ENCODE data around the gene CDT1.
"Not testable (repeated sequence)": the region's sequence is repeated elsewhere in the genome, so short reads cannot be mapped to it uniquely, and the experiment has no call there.

Gene CDT1

DNA sequence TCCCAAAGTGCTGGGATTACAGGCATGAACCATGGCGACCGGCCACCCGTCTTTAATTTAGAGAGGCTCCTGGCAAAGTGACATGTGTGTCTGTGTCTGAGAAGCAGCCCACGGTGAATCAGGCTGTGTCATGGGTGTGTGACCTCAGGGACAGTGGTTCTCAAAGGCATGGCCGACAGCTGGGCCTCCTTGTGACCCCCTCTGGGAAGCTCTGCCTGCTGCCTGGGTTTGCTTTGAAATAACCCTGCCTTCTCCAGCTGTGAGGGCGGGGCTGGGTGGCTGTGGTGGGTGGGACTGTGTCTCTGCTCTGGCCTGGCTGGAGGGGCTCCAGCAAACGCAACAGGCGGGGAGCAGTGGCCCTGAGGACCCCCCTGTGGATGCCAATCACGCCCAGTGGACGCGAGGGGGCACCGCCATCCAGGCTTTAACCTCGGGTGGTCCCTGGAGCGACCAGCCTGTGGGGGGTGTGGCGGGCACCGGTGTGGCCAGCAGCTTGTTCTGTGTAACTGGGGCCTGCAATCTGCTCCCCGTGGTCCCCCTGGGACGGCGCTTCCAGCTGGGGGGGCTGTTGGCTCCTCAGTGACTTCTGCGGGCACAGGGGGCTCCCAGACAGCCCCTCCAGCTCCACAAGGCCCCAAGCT is 16.9 kb downstream of the CDT1 start:
- no peak for DNase-seq

DNA sequence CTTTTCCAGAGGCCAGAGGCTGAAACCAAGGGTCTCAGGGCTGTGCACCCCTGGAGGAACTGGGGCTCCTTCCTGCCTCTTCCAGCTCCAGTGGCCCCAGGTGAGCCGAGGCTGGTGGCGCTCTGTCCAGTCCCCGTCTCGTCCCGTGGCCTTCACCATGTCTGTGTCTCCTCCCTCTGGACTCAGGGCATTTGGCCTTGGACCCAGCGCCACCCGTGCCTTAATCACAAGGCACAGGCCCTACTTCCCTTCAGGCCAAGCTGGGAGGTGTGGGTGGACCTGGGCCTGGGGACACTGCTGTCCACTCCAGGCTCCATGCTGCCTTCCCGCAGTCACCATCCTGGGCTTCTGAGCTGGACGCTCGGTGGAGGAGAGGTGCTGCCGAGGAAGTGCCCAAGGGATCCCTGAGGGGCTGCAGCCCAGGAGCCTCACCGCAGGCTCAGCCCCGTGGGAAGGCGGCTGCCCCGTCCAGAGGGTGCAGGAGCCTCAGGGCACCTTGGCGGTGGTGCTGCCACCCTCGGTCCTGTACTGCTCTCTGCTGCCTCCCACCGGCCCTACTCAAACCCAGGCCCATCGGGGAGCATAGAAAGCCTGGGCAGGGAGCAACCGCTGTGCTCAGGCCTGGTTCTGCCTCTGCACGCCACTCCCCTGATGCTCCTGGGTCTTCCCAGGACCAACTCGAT is 17.7 kb downstream of the CDT1 start:
- DNase-seq = no peak

DNA sequence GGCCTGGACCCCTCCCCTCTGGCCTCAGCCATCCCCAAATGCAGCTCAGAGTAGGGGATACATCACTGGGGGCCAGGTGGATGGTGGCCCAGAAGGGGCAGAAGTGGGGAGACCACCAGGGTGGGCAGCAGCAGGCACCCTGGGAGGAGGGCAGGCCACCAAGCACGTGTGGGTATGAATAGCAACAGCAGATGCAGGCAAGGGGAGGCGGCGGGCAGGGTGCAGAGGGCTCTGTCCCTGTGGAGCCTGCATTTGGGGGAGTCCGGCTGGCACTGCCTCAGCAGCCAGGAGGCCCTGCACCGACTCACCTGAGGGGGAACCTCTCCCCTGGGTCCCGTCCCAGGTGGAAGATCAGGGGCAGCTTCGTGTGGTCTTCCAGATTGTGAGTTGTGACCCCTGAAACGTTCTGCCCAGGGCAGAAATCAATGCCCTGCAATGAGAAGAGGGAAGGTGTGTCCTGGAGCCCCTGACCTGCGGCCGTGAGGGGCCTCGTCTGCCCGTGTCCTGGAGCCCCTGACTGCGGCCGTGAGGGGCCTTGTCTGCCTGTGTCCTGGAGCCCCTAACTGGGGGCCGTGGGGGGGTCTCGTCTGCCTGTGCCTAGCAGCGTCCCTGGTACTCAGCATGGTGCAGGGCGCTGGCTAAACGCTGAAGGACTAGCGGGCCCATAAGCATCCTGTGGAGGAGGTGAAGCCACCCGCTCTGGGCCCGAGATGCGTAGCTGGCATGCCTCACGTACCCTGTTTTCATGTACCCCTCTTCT is 18.9 kb downstream of the CDT1 start:
- no peak for DNase-seq

DNA sequence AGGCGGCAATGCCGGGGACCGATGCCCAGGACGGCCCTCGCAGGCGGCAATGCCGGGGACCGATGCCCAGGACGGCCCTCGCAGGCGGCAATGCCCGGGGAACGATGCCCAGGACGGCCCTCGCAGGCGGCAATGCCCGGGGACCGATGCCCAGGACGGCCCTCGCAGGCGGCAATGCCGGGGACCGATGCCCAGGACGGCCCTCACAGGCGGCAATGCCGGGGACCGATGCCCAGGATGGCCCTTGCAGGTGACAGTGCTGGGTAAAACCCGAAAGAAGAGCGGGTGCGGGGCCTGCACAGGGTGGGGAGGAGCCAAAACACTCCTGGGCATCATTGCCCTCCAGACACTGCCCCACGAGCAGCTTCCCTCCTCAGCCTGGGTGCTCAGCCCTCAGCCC is 20.1 kb downstream of the CDT1 start:
- DNase-seq = not testable (repeated sequence)

DNA sequence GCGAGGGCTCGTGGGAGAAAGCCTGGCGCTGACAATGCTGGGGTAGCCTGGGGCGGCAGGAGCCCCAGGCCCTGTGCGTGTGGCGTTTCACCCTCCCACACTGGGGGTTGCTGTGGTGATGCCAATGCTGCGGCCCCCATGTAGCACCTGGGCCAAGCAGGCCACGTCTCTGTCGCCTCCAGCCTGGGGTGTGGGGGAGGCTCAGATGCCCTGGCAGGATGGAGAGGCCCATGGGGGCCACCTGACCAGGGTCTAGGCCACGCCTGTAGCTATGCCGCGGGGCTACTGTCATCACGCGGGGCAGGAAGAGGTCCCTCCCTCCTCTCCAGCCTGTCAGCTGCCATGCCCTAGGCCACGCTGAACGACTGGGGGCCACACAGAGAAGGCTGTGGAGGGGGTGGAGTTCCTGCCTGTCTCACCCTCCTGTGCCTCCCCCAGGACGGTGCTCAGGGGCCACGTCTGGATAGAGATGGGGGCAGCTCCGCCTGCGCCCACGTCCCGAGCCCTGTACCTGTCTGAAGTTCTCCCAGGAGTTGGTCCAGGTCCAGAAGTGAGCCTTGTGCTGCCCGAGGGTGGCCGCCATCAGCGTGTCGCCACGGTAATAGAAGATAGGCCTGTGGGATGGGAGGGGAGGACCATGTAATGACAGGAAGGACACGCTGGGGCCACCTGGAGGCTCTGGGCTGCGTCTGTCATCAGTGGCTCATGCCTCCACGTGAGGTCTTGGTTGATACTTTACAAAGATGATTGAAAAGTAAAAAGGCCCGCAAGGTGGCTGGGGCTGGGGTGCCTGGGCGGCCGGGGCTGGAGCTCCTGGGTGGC is 20.9 kb downstream of the CDT1 start:
- no peak for DNase-seq

DNA sequence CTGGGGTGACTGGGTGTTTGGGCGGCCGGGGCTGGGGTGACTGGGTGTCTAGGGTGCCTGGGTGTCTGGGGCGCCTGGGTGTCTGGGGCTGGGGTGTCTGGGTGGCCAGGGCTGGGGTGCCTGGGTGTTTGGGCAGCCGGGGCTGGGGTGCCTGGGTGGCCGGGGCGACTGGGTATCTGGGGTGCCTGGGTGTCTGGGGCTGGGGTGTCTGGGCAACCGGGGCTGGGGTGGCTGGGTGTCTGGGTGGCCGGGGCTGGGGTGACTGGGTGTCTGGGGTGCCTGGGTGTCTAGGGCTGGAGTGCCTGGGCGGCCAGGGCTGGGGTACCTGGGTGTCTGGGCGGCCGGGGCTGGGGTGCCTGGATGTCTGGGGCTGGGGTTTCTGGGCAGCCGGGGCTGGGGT is 21.6 kb downstream of the CDT1 start:
- no peak for DNase-seq

DNA sequence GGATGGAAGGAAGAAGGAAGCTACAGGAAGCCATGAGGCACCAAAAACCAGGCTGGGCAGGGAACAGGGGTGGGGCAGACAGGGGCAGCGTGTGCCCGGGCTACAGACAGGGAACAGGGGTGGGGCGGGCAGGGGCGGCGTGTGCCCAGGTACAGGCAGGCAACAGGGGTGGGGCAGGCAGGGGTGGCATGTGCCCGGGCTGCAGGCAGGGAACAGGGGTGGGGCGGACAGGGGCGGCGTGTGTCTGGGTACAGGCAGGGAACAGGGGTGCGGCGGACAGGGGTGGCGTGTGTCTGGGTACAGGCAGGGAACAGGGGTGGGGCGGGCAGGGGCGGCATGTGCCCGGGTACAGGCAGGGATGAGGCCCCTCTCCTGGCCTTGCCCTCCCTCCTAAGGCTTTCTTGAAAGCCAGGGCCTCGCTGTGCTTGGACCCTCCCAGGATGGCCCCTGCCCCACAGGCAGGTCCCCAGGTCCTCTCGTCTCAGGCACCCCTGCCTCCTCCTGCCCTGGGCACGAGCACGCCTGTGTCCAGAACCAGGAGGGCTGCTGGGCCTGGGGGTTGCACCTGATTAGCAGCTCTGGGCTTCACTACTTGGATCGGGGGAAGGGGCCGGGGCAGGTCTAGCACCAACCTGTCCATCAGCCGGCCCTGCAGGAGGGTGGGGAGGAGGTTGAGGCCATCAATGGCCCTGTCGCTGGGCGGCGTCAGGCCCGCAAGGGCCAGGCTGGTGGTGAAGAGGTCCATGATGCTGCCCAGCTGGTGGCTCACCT is 22.7 kb downstream of the CDT1 start:
- DNase-seq = no peak

DNA sequence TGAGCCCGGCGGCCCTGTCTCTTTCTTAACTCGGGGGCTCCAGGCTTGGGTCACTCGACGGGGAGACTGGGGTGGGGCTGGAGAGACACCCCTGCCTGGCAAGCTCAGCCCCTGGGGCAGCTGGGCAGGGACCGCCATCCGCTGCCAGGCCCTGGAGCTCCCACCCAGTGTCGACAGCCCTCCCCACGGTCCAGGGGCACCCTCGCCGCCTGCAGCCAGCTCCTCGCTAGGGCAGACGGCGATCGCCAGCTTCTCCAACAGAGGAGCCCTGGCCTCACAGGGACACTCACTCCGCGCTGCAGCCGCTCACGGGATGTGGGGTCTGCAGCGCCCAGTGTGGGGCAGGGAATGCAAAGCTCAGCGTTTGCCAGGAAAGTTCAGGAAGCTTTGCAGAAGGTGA is 24.1 kb downstream of the CDT1 start:
- no peak for DNase-seq

DNA sequence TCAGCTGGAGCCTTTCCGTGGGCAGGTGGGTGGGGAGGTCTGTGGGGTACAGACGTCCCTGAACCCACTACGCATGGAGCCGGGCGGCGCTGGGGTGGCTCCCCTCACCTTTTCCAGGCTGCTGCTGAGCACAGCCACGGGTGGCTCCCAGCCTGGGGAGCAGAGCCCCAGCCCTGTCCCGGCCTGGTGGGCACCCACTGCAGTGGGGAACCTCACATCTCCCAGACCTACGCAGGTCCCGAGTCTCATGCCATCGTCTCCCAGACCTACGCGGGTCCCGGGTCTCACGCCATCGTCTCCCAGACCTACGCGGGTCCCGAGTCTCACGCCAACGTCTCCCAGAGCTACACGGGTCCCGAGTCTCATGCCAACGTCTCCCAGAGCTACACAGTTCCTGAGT is 25.1 kb downstream of the CDT1 start:
- no peak for DNase-seq

DNA sequence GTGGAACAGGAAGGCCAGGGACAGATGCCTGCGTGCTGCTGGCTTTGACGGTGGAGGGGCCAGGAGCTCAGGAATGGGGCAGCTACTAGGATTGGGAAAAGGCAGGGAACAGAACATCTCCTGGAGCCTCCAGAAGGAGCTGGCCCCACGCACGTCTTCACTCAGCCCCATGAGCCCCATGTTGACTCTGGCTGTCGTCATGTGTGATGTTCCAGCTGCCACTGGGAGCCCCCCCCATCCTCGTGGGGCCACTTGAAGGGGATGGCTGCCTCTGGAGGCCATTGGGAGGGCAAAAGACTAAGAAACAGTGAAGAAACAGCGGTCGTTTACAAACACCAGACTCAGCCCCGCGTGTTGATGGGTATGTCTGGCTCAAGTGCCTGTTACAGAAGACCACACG is 26.7 kb downstream of the CDT1 start:
- no peak for DNase-seq

DNA sequence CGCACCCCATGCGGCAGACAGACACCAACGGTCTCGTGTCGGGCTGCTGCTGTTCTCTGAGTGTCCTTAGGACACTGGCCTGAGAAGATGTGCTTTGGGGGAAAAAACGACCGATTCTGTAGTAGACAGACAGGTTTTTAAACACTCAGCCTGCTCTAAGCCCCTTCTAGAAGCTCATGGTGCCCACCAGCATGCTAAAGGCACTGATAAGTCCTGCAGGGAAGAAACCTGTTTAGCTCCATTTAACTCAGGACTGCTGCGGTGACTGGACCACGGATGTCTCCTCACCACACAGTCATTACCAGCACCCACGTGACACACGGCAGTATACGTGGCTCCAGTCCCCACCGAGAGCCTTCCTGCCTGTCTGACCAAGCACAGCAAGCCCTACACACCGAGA is 27.2 kb downstream of the CDT1 start:
- DNase-seq = no peak

DNA sequence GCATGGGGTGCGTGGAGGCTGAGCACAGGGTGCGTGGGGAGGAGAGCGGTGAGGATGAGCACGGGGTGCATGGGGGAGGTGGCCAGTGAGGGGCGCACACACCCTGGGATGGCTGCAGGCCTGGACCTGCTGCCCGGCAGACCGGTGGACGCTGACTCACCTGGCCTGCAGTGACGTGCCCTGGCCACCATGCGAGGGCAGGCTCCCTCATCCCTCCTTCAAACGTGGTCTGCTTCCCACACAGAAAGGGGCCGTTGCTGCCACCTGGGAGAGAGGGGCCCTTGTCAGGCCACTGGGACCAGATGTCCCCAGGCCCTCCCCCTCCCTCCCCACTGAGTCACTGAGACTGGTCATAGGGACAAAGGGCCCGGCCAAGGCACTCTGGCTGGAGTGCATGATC is 28.2 kb downstream of the CDT1 start:
- no peak for DNase-seq

DNA sequence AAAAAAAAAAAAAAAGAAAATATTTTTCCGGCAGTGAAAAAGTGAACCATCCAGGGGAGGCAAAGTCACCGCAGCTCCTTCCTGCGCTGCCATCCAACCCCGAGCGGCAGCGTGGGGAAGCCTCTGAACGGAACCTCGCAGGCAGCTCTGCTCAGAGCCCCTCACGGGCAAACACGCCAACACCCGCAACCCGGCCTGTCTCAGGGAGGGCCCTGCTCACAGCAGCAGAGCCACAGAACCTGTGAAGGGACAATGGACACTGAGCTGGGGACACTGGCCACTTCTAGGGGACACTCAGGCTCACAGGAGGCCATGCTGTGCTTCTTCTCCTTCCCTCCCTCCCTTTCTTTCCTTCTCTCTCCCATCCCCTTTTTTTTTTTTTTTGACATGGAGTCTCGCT is 29.5 kb downstream of the CDT1 start:
- no peak for DNase-seq

DNA sequence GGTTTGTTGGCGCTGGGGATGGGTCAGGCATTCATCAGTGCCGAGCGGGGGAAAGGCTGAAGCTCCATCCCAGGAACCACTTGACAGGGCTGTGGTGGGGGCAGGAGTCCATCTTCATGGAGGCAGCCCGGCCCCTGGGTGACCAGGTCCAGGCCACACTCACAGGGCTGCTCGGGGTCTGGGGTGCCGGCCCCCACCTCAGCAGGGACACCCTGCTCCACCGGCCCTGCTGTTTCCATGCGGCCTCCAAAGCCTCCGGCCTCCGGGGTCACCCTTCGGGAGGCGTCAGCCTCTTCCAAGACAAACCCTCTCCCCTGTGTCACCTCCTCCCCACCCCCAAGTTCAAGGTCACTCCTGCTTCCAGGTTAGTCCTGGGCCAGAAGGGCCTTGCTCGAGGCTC is 31.1 kb downstream of the CDT1 start:
- DNase-seq = no peak

DNA sequence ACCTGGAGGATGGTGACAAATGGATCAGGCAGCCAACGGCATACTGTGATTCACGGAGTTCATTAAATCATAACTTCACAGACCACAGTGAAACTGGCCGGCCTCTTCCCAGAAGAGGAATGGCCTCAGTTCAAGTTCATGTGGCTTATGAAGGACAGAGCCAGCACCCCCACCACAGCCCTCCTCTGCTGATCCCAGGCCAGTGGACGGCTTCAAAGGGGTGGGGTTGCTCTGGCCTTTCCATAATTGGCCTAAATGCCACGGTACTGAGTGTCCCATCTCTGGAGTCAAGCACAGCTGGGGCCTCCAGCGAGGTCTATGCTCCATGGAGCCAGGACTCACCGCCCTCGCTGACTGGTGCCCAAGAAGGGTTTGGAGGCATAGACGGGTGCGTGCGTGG is 31.8 kb downstream of the CDT1 start:
- no peak for DNase-seq

DNA sequence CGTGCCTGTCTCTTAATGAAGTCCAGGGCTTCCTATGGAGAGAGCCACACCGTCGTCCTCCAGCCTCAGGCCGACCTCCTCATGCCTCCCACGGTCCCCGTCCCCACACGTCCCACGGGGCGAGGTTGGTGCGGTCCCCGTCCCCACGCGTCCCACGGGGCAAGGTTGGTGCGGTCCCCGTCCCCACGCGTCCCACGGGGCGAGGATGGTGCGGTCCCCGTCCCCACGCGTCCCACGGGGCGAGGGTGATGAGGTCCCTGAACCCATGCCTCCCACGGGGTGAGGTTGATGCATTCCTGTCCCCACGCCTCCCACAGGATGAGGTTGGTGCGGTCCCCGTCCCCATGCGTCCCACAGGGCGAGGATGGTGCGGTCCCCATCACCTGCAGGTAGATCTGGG is 32.2 kb downstream of the CDT1 start:
- DNase-seq = no peak

DNA sequence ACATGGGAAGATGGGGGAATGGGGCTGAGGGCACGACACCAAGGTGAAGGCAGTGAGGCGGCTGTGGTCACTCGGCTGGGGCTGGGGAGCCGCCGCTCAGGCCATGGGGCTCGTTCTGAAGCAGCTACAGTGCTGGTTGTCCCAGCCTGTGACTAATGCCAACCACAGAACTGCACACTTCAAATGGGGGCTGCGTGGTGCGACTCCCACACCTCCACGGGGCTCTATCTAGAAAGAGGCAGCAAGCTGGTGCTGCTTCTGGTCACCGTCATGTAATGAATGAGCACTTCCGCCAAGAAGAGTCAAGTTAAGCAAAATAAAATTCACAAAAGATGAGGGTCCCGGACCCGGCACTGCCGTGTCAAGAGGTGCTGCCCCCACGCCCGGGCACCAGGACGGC is 33.2 kb downstream of the CDT1 start:
- no peak for DNase-seq

DNA sequence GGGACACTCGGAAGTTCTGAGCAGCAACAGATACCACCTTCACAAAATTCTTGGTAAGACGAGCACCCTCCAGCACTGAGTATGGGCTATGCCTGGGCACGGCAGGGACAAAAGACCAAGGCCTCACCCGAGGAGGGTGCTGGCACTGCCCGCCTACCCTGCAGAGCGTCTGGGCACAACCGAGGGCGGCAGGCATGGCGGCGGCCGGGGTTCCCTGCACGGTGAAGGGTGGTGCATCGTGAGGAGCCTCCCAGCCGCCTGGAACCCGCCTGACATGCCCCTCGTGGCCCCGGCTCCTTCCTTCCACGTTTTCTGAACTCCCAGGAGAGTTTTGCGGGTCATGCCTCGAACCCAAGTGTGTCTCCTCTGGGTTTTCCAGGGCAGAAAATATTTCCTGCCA is 34.2 kb downstream of the CDT1 start:
- DNase-seq = no peak

DNA sequence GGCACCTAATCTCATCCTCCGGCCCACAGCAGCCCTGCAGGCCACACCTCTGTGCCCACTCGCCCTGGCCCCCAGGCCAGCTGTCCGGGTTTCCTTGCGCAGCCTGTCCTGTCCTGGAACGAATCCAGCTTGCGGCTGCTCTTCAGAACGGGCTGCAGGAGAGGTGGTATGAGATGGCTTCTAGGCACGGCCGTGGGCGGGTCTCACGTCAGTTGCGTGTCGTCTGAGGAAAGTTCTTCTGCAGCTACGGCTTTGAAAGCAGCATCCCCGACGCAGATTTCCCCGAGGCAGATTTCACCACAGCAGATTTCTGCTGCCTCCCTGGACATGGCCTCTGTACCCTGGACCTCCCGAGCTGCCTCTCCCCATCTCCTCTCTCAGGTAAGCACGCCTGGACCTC is 35.0 kb downstream of the CDT1 start:
- DNase-seq = no peak

DNA sequence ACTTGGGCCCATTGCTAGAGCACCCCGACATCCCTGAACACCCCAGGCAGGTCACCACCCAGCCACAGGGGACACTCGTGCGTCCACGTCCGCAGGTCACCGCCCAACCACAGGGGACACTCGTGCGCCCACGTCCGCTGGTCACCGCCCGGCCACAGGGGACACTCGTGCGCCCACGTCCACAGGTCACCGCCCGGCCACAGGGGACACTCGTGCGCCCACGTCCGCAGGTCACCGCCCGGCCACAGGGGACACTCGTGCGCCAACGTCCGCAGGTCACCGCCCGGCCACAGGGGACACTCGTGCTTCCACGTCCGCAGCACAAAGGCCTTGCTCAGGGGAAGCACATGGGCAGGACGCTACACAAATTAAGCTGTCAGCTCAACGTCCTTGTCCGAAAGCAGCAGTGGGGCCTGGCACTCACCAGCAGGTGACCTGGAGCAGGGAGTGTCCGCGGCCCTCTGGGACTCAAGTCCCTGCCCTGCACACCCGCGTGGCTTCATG is 35.5 kb downstream of the CDT1 start:
- DNase-seq = no peak

DNA sequence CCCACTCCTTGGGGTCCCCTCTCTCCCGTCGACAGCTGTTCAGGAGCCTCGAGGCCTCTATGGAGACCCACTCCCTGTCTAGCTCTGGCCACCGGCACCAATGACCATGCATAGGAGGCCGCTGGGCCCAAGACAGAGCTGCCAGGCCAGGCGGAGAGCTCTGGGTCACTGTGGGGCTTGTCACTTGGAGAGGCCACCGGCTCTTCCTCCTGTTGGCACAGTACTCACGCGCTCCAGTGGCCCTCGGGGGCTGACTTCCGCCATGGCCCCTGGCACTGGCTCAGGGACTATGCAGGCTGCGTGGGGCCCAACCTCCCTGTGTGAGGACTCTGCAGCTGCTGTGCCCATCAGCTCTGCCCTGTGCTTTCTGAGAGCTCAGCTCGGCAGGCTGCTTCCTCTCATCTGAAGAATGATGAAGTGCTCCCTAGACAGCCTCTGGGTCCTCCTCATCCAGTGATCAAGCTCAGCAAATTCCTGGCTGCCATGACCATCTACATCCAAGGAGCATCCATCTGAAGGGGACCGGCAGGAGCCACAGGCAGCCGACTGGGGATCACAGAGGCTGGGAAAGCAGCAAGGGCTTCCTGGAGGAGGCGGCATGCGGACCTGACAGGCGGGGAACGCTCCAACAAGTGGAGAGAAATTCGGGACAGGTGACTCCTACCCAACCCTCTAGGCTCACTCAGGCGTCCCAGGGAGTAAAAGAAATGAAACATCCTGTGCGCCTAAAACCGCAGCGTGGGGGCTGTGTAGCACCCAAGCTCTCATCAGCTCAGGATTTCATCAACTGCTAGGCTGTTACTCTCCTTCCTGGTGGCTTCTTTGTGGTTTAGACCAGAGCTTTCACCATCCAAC is 36.4 kb downstream of the CDT1 start:
- DNase-seq = no peak
